H54 (cell line): Measurements from ENCODE around the gene ZDHHC14.
"Not testable (repeated sequence)": the region's sequence is repeated elsewhere in the genome, so short reads cannot be mapped to it uniquely, and the experiment has no call there.

Experiments used
- DNase-seq: peaks from one replicate; pipeline ENCODE4 v3.0.0; 2011; ENCODE audit warnings: low spot score, mixed read lengths; ENCODE audit not compliant: insufficient read length
- FAIRE-seq: peaks from 3 replicates; lab custom pipeline; 2011; peaks lifted over from hg19 to GRCh38; lab: Jason Lieb, UNC
- POLR2A ChIP-seq: IDR thresholded peaks from 2 replicates; pipeline ENCODE4 v1.6.1; 2011; ENCODE audit warnings: low read depth, mild to moderate bottlenecking, low read length

Gene ZDHHC14

DNA sequence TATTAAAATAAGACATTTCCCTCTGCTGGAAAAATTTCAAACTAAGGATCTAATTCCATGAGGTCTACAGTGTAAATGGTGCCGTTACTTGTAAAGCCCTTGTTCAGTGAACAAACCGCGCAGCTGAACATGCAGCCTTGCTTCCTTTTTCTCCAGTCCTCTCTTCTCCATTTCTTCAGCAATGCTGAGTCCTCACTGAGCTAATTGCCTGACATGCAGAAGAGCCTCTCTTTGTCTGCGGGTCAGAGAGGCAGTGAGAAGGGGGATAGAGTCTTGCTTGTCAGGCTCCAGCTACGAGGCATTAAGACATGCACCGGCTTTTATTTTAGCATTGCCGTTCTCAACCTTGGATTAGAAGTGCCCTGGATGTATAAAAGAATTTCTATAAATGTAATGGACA, 25.7 kb downstream of the ZDHHC14 start:
- FAIRE-seq = no peak
- DNase-seq = no peak
- TF ChIP-seq POLR2A = no peak

DNA sequence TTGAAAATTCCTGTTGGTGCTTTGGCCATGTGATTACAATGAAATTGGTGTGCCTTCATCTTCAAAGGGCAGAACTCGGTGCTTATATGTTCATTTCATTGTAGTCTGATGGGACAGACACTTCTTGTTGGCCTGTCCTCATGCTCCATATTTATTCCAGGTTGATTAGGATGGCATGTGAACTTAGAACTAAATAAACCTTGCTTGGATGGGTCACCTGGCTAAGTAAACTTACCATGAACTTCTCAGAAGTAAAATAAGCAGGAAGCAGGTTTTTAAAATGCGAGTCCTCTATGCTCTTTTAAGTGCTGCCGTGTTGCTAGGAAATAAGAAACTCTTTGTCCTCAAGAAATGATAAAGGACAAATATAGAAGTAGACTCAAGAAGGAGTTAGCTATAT, 26.7 kb downstream of the ZDHHC14 start:
- DNase-seq (no peak), FAIRE-seq (no peak)
- no peak for TF ChIP-seq POLR2A

DNA sequence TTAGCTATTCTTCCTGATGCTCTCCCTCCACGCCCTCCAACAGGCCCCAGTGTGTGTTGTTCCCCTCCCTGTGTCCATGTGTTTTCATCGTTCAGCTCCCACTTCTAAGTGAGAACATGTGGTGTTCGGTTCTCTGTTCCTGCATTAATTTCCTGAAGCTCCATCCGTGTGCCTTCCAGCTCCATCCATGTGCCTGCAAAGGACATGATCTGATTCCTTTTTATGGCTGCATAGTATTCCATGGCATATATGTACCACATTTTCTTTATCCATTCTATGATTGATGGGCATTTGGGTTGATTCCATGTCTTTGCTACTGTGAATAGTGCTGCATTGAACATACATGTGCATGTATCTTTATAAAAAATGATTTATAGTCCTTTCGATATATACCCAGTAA, 27.4 kb downstream of the ZDHHC14 start:
- FAIRE-seq, DNase-seq: not testable (repeated sequence)

DNA sequence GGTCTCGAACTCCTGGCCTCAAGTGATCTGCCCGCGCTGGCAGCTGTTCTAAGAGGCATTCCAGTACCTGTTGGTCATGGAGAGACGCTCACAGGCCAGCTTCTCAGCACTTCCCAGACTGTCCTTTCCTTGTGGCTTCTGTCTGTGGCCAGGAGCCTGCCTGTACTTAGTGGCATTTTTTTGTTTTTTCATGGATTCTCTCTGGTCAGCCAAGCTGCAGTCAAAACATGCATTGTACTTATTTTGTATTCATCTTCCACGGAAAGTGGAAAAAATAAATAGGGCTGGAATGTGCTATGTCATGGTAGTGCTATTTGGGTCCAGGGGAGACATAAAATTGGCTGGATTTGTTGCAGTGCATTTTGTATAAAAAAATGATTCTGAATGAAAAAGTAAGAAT, 29.1 kb downstream of the ZDHHC14 start:
- FAIRE-seq (no peak), DNase-seq (no peak)
- TF ChIP-seq POLR2A = no peak

DNA sequence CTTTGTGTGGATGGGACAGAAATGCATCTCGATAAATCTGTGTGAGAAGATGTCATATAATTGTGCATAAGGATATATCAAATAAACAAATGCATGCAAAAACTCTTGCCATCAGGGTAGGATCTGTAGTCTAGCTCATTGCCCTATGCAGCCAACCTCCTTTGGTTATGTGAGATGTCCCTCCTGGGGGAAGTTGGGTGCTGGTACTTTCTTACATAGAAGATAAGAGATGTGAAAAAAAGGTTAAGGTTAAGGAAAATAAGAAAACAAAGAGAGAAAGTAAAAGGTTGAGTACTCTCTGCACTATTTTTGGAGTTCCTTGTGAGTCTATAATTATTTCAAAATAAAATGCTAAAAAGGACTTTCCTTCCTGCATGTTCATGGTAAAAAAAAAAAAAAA, 30.4 kb downstream of the ZDHHC14 start:
- TF ChIP-seq POLR2A = no peak
- FAIRE-seq (no peak), DNase-seq (no peak)

DNA sequence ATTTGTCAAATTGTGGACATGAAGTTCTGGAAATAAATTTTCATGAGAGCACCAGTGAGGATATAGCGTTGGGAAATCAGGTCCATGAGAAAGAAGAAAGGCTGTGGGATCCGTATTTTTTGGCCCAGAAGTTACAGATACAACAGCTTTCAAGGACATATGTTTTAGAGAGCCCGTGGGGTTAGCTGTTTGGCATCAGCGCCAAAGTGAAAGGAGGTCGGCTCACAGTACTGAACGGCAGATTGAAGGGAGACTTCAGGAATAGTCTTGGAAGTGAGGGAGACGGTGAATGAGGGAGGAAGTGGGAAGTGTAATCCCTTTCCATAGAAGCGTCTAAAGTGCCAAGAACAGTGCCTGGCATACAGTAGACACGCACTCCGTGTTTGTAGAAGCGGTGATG, 31.8 kb downstream of the ZDHHC14 start:
- no peak for FAIRE-seq
- no peak for DNase-seq
- no peak for TF ChIP-seq POLR2A

DNA sequence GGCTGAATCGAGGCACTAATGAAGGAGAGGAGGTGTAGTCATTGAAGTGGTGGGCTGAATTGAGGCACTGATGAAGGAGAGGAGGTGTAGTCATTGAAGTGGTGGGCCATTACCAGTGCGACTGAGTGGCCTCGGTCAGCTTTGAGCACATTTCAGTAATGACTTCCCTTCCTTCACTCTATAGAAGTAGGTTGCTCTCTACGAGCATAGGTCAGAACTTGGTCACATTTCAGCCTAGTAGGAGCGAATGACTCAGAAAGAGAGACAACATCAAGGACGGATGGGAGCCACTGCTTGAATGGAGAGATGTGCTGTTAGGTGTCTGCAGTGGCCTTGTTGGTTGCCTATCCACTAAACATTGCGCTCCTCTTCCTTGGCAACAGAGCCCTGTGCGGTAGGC, 39.5 kb downstream of the ZDHHC14 start:
- no peak for FAIRE-seq
- TF ChIP-seq POLR2A = no peak

GRCh38 chr6:157424491-157425020, 43.6 kb downstream of the ZDHHC14 start:
- no peak for FAIRE-seq
- TF ChIP-seq POLR2A = no peak
- no peak for DNase-seq

More for the DNA sequence above, 39.5 kb downstream of the ZDHHC14 start:
- DNase-seq = no peak

DNA sequence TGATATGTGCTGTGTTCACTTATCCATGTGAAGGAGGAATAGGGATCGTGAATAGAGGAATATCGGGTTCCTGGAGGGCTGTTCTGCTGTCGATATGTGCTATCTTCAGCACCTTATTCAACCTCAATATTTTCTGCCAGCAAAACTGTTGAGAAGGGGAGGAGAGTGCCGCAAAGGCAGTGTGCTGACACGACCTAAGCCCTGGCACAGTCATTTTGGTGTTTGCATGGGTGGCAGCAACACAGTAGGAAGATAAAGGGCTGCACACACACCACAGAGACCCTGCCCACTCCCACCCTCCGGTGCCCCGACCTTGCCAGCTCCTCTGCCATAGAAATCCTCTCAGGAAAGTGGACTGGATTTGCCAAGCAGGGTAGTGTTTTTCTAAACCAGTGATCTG, 47.0 kb downstream of the ZDHHC14 start:
- TF ChIP-seq POLR2A = no peak
- DNase-seq (no peak), FAIRE-seq (no peak)

DNA sequence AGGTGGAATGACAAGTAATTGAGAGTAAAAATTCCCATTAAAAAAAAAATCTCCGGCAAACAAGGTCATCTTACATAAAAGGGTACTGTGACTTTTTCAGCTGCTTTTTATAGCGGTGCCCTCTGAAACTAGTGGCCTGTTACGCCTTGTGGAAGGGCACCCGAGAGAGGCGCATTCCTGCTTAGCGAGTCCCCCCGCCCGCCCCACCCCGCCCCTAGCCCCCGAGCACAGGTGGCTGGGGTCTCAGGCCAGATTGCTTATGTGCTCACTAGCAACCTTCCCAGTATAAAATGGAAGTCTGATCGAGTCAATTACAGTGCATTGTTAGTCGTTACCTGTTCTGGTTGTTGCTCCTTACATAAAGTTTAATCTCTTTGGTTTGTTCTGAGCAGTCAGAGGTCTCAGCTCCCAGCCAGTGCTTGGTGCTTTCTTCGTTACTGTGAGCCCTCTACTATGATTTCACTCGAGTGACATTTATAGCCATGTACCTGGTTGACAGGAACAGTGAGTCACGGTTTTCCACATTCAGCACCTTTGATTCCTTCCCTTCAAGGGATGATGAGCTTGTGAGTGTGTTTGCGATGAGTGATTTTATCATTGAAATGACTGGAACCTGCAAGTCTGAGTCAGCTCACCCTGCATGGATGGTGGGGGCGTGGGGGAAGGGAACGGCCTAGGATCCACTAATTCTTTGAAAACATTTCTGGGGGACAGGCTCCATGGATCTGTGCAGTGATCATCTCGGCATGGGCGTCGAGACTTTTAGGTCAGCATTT, 47.6 kb downstream of the ZDHHC14 start:
- no peak for TF ChIP-seq POLR2A
- DNase-seq = no peak
- FAIRE-seq = no peak

DNA sequence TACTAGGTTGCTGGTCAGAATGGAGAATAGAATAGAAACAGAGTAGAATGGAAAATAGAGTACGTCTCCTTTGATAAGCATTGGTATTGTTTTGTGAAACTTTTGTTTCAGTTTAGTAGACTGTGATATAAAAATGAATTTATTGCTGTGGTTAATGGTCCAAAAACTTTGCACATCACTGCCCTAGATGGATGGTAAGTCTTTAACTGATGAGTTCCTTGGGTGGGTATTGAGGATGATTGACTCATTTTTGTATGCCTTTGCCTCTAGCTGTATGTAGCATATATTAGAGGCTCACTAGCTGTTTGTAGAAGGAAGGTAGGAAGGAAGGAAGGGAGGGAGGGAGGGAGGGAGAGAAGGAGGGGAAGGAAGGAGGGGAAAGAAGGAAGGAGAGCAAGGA, 48.3 kb downstream of the ZDHHC14 start:
- FAIRE-seq (no peak), DNase-seq (no peak)
- no peak for TF ChIP-seq POLR2A

- no peak for TF ChIP-seq POLR2A
- FAIRE-seq = no peak
- no peak for DNase-seq
Observed at GRCh38 chr6:157430834-157431233, 49.8 kb downstream of the ZDHHC14 start.

DNA sequence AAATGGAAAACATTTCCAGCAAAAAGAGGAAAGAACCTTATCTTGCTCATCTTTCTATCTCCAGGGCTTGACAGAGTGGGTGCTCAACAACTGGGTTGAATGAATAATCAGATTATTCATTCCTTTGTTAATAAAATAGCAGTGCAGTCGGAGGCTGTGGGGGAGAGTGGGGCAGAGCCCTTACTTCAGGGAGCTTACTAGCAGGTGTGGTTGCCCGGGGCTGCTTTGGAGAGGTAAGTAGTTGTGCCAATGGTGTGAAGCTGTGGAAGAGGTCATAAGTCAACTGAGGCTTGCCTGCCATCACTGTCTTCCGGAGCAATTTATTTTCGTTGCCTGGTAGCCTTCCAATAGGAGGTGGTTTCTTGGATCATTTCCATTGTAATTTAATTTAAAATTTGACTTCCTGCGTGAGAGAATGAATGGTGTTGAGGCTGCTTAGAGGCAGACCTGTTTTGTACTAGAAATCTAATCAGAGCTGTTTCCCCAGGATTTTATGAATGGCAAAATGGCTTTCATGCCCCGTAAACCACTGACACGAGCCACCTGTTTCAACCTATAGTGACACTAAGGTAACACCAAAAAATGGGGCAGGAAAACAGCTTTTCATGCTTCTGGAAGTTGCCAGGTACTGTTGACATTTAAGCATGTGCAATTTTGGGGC, 51.4 kb downstream of the ZDHHC14 start:
- TF ChIP-seq POLR2A = no peak
- DNase-seq = no peak
- FAIRE-seq = no peak

DNA sequence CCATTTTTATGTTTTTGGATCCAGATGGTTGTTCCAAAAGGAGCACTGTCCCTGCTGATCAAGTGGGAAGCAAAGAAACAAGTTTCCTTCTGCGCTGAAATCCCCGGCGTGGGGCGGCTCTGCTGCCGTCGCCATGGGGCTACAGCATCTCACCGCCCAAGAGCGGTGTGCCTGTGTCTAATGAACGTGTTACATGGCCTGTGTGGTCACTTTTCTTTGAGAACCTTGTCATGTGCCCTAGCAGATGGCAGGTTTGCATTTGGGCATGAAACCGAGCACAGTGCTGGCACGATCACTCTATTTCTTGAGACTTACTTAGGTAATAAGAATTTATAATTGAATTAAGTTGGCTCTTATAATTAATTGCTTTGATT, 51.9 kb downstream of the ZDHHC14 start:
- DNase-seq = no peak
- no peak for TF ChIP-seq POLR2A

DNA sequence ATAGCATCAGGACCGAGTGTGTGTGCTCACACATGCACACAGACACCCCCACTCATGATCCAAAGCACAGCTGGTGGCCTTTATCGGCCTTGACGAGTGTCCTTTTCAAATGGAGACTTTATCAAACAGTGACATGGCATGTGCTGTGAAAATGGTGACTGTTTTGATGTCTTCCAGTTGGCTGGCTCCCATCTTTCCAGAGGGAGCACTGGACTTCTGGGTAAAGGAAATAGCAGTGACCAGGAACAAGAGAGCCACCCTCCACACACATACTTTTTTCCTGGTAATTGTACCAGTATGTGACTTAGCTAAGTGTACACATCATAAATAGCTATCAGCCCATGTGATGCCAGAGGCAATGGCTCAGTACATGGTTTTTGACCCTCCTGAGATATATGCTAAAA, 52.7 kb downstream of the ZDHHC14 start:
- no peak for DNase-seq
- FAIRE-seq = no peak
- TF ChIP-seq POLR2A = no peak

More for the DNA sequence above, 51.9 kb downstream of the ZDHHC14 start:
- FAIRE-seq = no peak
